Thyroid gland (tissue), 4 donors: ENCODE results near the gene NTN5. TPM values are rescaled to one million over a fixed set of nuclear protein-coding genes. Genes with fewer than 3 reads are reported as not detected.

Experiments used
- DNase-seq, 2 donors: peaks; one replicate each; pipeline ENCODE4 v3.0.0-alpha.2; 2019
- H3K27ac ChIP-seq, 3 donors: fragments of 200-600 bp; sonication (generic); 1 replicate in 2 of 3; 2 replicates in 1 of 3; pipeline ENCODE4 v1.5.1; 2016 to 2019; ENCODE audit warnings: mild to moderate bottlenecking in 1 of 3, moderate library complexity in 1 of 3
- H3K27me3 ChIP-seq: fragments of 200-600 bp; sonication (generic); one replicate; pipeline ENCODE4 v1.5.1; 2019
- H3K36me3 ChIP-seq, 2 donors: fragments of 200-600 bp; sonication (generic); one replicate each; pipeline ENCODE4 v1.5.1; 2016 to 2019
- H3K4me1 ChIP-seq, 2 donors: fragments of 200-600 bp; sonication (generic); one replicate each; pipeline ENCODE4 v1.5.1; 2017 to 2019
- H3K4me3 ChIP-seq, 3 donors: fragments of 200-600 bp; sonication (generic); replicated peaks in 1 of 3; 1 replicate in 2 of 3; 2 replicates in 1 of 3; pipeline ENCODE4 v1.5.1; 2016; ENCODE audit warnings: mild to moderate bottlenecking in 1 of 3
- H3K9me3 ChIP-seq: fragments of 200-600 bp; sonication (generic); one replicate; pipeline ENCODE4 v1.5.1; 2017
- CTCF ChIP-seq, 6 experiments: fragments of 200-600 bp in 3 of 6; fragments of 450-650 bp in 3 of 6; sonication (generic) in 3 of 6; IDR thresholded peaks; one replicate each; pipeline ENCODE4 v1.5.1; 2016 to 2019; ENCODE audit warnings: antibody characterized with exemption in 6 of 6, mild to moderate bottlenecking in 2 of 6, inconsistent platforms in 1 of 6, moderate library complexity in 1 of 6
- POLR2A ChIP-seq, 2 donors: fragments of 450-650 bp; IDR thresholded peaks; one replicate each; pipeline ENCODE4 v1.6.1; 2017; ENCODE audit warnings: antibody characterized with exemption in 2 of 2, mild to moderate bottlenecking in 2 of 2, moderate library complexity in 1 of 2
- WGBS, 2 donors: methylation state at CpG; one replicate each; pipeline ENCODE4 v1.1.5; 2017; 5-methylcytosine and 5-hydroxymethylcytosine counted together
- intact Hi-C: fragments of 100-400 bp; cut with DNase I; formaldehyde crosslinking; loops from one replicate; pipeline ENCODE4 v1.15.1; 2023
- total RNA-seq, 4 donors: library from RNA; depleted of rRNA; stranded (reverse); fragments of >200 nt; gene quantifications; one replicate each; pipeline ENCODE4 v1.2.3, GENCODE V29; 2016

NTN5 gene
- total RNA-seq, 4 donors from 2014 or later: 0.45 to 1.2 (median 0.78) TPM; not detected in 1

- peaks cover 4 to 5% of the 10 kb centered on the region in 2 donors for H3K36me3 ChIP-seq
- intact Hi-C loops: no loop called here
- DNase-seq: peak; percentile 36 to 42
- H3K27me3 ChIP-seq: no peaks in the 10 kb centered on the region
- peak overlapping the region; percentile 56 to 73 (median 62) for H3K27ac ChIP-seq
- H3K4me3 ChIP-seq: no peak overlapping the region
- no peak for TF ChIP-seq POLR2A (IDR thresholded peaks at IDR 0.05)
- no peak for TF ChIP-seq CTCF (IDR thresholded peaks at IDR 0.05)
- 61 to 66% methylated on average over 25 to 41 of the region's 47 CpGs for WGBS, 2 donors
- H3K4me1 ChIP-seq: peaks cover 23 to 39% of the 10 kb centered on the region in 2 donors
- no peaks in the 10 kb centered on the region for H3K9me3 ChIP-seq
These were observed 42.3 kb downstream of the NTN5 start for GRCh38 chr19:48630296-48631063.

- Histone ChIP-seq H3K9me3 (no peaks in the 10 kb centered on the region), H3K27ac (peak overlapping the region in 2 of 3 donors; percentile 13 to 73), H3K27me3 (no peaks in the 10 kb centered on the region), H3K36me3 (peaks cover 4 to 5% of the 10 kb centered on the region in 2 donors), H3K4me3 (no peak overlapping the region), H3K4me1 (peaks cover 22 to 39% of the 10 kb centered on the region in 2 donors)
- TF ChIP-seq POLR2A (IDR thresholded peaks at IDR 0.05) (peak in 1 of 2 donors; percentile 16), CTCF (IDR thresholded peaks at IDR 0.05) (no peak)
- peak; percentile 19 to 27 for DNase-seq
- intact Hi-C loops: no loop called here
- 63 to 72% methylated on average over 26 to 35 of the region's 48 CpGs for WGBS, 2 donors
These were observed 43.1 kb downstream of the NTN5 start for GRCh38 chr19:48629599-48630295.

- TF ChIP-seq POLR2A (IDR thresholded peaks at IDR 0.05) (no peak), CTCF (IDR thresholded peaks at IDR 0.05) (no peak)
- 88 to 92% methylated on average over 12 to 18 of the region's 22 CpGs for WGBS, 2 donors
- intact Hi-C loops: no loop called here
- no peaks in the 10 kb centered on the region for H3K9me3 ChIP-seq
- no peak for DNase-seq
- H3K27me3 ChIP-seq: no peaks in the 10 kb centered on the region
- no peak overlapping the region for H3K4me3 ChIP-seq
- H3K4me1 ChIP-seq: peaks cover 24 to 42% of the 10 kb centered on the region in 2 donors
- H3K36me3 ChIP-seq: peaks cover 4 to 5% of the 10 kb centered on the region in 2 donors
- no peak overlapping the region for H3K27ac ChIP-seq
These were observed 43.6 kb downstream of the NTN5 start for GRCh38 chr19:48629297-48629598.

GRCh38 chr19:48628486-48629296, 44.1 kb downstream of the NTN5 start:
- peaks cover 22 to 39% of the 10 kb centered on the region in 2 donors for H3K4me1 ChIP-seq
- TF ChIP-seq POLR2A (IDR thresholded peaks at IDR 0.05): no peak
- TF ChIP-seq CTCF (IDR thresholded peaks at IDR 0.05): no peak
- no peaks in the 10 kb centered on the region for H3K27me3 ChIP-seq
- H3K4me3 ChIP-seq: no peak overlapping the region
- WGBS, 2 donors: 89 to 92% methylated on average over 27 to 34 of the region's 34 CpGs
- peaks cover 4 to 5% of the 10 kb centered on the region in 2 donors for H3K36me3 ChIP-seq
- H3K9me3 ChIP-seq: no peaks in the 10 kb centered on the region
- intact Hi-C loops: no loop called here
- DNase-seq: no peak
- no peak overlapping the region for H3K27ac ChIP-seq
